GM21390 (cell line): ENCODE measurements around the gene FAM168B.
"Not testable (repeated sequence)": the region's sequence is repeated elsewhere in the genome, so short reads cannot be mapped to it uniquely, and the experiment has no call there.

Experiments
- ATAC-seq: cut with Tn5 transposase; IDR thresholded peaks from one replicate; pipeline ENCODE4 v1.9.1; 2021; ENCODE audit not compliant: unreplicated experiment

The FAM168B gene, protein sequence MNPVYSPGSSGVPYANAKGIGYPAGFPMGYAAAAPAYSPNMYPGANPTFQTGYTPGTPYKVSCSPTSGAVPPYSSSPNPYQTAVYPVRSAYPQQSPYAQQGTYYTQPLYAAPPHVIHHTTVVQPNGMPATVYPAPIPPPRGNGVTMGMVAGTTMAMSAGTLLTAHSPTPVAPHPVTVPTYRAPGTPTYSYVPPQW

DNA sequence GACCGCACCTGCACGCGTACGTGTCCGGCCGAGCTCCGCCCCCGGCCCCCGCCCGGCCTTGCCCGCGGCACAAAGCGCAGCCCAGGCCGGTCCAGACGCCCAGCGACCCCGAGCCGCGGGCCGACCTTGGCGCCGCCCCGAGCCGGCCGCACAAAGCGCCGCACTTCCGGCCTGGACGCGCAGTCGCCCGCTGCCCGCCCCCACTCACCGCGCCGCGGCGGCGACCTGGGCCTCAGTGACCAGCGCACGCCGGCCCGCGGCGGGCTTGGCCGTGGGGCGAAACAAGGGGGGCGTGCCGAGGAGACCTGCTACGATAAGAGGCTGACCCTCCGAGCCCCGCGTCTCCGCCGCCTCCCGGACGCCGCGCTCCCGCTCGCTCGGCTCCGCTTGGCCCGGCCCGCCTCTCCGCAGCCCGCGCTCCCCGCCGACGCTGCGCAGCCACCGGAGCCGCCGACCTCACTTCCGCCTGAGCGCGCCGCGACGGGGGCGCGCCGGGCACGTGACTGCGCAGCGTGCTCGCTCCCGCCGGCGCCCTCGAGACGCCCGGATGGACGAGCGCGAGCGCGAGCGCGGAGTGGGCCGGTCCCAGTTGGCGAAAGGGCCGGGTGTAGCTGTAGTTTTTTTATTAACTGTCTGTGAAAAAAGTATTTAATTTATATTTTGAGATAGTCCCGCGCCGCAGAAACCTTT is at the start of gene FAM168B:
Gene FAM168B (minus strand): TSS at position 455 of the 690 bp plus-strand sequence. CDS start 10,814 bp downstream, outside the sequence.
- peak; percentile 80 for ATAC-seq

DNA sequence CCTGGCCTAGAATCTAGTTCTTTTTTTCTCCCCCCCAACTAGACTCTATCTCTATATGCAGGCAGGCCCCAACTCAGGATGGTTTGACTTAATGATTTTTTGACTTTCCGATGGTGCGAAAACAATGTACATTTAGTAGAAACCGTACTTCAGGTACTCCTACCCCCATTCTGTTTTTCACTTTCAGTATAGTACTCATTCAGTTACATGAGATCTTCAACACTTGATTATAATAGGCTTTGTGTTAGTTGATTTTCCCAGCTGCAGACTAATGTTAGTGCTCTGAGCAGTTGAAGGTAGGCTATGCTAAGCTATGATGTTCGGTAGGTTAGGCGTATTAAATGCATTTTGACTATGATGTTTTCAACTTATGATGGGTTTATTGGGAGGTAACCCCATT is 49.6 kb upstream of the FAM168B start:
- no peak for ATAC-seq

DNA sequence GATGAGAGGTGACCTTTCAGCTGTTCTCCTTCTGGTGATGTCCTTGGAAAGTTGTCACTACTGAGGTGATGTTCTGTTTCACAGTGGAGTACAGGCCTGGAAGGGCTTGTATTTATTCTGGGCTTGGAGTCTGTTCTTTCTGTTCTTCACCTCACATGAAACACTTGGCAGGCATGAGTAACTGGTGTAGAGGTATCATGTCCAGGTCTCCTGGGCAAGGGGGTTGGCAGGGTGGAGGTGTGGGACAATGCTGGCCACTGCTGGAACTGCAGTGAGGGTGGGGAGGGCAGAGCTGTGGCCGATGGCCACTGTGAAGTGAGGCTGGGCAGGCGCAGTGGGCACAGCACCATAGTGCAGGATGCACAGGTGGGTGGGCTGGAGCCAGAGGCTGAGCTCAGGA is 47.3 kb upstream of the FAM168B start:
- no peak for ATAC-seq

DNA sequence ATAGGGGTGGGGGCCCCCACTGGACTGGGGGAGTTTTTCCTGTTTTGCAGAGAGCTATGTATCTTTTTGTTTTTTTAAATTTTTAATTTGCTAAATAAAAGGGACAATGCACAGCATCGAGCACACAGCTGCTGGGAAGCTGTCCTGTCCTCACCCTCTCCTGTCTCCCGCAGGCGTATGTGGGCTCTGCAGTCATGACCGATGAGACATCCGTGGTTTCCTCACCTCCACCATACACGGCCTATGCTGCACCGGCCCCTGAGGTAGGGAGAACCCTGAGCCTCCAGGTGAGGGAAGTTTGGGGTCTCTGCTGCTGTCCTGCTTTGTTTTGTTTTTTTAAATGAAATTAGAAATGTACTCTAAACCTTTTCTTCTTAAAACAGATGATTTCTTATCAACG is 39.5 kb upstream of the FAM168B start:
- no peak for ATAC-seq

DNA sequence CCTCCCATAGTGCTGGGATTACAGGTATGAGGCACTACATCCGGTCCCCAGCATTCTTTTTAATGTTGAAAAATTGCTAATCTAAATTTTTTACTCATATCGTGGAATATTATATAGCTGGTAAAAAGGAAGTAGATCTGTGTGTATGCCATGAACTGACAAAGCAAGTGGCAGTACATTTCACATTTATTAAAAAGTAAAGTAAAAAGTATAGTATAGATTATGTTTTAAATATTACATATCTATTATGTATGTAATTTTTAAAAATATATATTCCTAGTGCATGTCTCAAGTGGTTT is 37.0 kb upstream of the FAM168B start:
- no peak for ATAC-seq

DNA sequence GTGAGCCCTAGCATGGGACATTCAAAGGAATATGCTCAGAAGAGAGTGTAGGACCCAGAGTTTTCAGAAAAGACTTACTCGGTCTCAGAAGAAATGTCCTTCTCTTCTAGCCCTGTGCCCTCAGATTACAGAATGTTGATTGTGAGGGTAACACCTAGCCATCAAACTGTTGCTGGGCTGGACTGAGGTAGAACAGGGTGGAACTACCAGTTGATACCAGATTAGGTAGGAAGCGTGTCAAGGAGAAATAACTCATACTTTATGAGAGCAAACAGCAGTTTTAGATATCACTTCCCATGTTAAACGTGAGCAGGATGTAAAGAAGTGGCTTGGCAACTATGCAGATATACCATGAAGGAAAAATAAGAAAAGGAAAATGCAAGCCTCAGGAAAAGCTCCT is 34.7 kb upstream of the FAM168B start:
- ATAC-seq: no peak

DNA sequence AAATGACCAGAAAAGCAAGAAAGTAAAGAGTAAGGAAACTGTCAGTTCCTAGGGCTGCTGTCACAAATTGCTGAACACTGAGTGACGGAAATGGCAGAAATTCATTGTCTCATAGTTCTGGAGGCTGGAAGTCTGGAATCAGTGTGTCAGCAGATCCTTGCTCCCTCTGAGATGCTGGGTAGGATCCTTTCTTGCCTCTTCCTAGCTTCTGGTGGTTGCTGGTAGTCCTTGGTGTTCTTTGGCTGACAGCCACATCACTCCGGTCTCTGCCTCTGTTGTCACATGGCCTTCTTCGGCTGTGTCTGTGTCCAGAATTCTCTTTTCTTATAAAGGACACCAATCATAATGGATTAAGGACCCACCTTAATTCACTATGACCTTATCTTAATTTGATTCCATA is 33.8 kb upstream of the FAM168B start:
- no peak for ATAC-seq

DNA sequence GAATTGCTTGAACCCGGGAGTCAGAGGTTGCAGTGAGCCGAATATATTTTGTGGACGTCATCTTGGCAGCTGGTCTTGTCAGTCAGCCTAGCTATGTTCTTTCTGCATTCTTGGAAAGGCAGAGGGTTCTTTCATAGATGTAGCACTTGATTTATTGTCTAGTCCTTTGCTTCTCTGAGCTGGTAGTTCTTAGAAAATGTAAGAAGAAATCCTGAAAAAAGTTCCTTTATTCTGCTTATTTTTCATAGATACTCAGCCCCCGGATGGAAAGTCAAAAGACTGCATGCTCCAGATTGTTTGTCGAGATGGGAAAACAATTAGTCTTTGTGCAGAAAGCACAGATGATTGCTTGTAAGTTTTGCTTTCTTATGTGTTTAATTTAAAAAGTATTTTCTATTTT is 33.2 kb upstream of the FAM168B start:
- no peak for ATAC-seq

DNA sequence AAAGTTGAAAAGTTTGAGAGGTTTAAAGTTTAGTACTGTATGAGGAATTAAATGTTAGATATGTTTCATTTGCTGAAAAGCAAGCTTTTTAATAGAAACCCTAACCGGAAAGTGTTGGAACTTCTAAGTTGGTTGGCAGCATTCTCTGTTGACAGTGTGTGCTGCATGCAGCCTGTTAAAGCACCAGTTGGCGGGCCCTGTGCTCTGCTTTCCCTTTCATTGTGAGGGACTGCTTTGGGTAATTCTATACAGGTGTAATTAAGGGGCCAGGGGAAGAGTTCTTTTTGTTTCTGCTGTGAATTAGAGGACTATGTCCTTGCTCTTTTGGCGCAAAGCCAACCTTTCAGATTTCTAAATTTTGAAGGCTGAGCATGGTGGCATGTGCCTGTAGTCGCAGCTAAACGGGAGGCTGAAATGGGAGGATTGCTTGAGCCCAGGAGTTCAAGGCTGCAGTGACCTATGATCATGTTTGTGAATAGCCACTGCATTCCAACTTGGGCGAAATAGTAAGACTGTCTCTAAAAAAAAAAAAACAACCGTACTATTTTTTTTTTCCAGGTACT is 32.0 kb upstream of the FAM168B start:
- no peak for ATAC-seq

DNA sequence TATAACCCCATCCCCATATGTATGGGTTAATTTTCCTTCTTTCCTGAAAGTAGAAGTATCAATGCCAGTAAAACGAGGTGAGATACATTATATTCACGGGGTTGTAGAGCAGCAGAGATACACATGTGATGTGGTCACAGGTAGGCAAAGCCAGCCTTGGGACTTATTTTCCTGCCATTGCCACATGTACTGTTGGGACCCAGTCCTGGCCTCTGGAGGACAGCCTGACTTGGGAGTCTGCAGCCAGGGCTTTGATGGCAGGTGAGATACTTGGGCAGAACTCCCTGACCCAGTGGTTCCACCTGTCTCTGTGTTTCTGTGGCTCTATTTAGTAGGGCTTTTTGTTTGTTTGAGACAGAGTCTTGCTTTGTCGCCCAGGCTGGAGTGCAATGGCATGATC is 29.9 kb upstream of the FAM168B start:
- no peak for ATAC-seq

DNA sequence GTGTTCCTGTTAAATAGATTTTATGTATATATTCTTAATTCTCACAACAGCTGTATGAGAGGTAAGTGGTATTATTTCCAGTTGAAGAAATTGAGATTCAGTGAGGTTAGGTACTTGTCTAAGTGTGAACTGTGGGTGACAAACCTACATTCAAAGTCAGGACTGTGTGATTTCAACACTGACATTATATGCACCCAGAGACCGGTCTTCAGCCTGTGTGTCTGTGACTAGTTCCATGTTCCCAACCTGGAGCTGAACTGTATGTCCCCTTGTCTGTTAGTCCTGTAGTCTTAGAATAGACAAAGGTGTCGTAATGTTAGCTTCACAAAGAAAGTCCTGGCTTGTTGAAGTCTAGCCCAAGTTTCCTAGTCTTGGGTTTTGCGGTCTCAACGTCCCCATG is 29.2 kb upstream of the FAM168B start:
- no peak for ATAC-seq

DNA sequence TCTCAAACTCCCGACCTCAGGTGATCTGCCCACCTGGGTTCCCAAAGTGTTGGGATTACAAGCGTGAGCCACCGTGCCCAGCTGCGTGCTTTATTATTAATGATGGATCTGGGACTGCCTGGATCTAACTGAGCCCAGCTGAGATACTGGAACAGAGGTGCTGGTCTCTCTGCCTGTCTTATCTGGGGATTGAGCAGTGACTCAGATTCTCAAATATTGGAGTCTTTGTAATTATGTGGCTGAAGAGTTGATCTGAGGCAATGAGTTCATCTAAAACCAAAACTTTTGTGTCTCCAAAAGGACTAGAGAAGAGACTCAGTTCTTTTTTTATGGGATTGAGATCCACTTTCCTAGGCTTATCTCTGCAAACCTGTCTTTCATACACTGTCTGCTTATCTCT is 28.2 kb upstream of the FAM168B start:
- ATAC-seq: no peak

DNA sequence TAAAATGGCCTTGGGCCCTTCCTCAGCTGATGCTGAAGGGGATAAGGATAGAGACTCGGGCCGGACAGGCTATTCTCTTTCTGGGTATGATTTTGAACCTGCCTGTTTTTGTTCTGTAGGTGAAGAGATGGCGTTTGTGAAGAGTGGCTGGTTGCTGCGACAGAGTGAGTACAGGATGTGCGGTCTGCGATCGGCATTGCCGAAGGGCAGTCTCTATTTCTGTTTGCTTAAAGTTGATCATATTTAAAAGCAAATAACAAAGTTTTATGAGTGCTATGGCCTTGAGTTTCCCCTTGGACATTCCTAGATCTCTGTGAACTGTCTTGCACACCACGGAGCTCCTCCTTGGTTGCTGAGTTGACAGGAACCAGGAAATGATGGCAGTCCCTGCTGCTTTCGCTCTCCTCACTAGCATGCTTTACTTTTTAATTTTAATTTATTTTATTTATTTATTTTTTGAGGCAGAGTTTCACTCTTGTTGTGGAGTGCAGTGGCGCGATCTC is 27.6 kb upstream of the FAM168B start:
- ATAC-seq: no peak

DNA sequence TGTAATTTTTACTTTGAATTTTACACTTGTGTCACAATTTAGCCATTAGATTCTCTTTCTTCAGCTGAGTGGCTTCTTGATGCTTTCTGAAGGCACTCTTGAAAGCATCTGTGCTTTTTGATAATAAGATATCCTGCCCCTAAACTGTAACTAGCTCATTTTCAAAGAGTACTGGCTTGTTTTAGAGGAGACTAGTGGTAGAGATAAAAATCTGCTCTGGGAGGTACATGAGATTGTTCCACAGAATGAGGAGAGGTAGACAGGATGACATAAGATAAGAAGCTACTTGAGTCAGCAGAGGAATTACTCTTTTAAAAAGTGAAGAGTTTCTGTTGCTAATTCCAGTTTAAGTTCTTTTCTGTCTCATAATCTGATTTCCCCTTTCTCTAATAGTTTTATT is 22.5 kb upstream of the FAM168B start:
- no peak for ATAC-seq

DNA sequence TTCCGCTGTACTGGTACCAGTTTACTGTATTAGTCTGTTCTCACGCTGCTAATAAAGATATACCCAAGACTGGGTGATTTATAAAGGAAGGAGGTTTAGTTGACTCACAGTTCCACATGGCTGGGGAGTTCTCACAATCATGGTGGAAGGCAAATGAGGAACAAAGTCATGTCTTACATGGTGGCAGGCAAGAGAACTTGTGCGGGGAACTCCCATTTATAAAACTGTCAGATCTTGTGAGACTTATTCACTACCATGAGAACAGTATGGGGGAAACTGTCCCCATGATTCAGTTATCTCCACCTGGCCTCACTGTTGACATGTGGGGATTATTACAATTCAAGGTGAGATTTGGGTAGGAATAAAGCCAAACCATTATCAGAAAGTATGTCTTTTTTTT is 21.7 kb upstream of the FAM168B start:
- not testable (repeated sequence) for ATAC-seq

DNA sequence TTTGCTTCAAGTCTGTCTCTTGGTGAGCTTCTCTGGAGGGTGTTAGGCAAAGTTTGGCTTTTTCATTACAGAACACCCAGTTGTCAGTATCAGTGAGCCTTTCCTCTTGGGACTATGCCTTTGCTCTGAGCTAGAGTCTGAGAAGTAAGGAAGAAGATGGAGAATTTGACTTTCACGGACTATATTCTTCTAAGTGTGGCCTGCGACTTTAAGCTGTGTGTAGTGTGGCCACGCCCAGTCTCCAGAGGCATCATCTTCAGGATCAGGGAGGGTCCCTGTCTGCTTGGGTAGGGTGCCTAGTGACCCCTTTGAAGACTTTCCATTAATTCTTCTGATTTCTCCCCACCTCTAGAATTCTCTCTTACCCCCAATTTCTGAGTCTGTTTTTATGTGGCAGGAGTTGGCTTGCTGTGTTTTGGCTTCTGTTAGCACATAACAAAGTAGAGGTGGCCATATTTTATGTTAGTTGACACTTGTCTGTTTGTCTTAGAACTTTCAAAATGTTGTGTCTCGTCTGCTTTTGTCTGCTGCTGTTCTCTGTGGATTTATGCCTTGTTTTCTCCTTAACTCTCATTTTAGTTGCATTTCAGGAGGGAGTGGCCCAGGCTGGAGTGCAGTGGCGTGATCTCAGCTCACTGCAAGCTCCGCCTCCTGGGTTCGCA is 20.4 kb upstream of the FAM168B start:
- ATAC-seq: no peak

DNA sequence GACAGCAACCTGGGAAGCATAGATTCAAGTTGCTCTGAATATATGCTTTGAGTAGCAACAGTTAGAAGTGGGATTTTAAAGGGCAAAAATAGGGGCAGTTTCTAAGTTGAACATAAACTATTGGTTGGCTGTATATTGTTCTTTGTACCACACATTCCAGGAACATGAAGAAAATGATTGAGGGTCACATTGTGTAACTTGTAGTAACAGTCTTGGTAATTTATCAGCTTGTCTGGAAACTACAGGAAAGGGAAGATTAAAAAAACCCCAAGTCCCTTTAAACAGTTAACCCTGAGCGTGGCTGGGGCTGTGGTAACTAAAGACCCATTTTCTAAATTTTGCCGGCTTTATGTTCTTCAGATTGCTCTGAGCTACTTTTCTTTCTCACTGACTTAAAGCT is 19.3 kb upstream of the FAM168B start:
- ATAC-seq: no peak

DNA sequence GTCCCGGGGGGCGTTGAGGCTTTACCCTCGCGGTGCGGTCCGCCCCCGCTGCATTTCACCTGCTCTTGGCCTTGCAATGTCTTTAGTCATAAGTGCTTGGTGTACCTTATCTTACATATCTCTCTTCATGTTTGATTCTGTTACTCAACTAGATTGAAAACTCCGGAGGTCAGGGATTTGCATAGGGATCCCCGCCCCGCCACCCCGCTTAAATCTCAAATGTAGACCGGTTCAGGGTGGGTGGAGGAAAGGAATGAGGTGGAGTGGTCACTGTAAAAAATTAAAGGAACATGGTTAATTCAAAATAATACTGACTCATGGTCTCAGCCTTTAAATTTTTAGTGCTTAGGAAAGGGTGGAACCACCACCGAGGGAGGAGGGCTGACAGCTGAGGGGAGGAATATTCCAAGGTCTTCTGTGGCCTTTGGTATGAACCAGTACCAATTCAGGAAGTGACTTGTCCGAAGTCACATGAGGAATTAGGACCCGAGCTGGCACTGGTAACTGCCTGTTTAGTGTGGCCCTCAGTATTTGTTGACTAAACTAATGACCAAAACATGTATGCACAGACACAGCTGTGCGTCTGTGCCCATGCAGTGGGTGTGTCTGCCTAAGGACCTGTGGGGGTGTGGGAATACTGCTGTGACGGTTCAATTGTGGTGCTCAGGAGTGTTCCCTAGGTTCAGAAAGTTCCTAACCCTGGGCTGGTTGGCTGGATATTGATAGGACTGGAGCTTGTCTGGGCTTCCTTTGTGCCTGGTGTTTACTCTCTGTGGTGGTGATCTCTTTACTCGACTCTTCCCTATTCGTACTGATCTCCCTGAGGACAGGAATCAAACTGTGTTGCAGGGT is 12.9 kb upstream of the FAM168B start:
- peak; percentile 51 for ATAC-seq

DNA sequence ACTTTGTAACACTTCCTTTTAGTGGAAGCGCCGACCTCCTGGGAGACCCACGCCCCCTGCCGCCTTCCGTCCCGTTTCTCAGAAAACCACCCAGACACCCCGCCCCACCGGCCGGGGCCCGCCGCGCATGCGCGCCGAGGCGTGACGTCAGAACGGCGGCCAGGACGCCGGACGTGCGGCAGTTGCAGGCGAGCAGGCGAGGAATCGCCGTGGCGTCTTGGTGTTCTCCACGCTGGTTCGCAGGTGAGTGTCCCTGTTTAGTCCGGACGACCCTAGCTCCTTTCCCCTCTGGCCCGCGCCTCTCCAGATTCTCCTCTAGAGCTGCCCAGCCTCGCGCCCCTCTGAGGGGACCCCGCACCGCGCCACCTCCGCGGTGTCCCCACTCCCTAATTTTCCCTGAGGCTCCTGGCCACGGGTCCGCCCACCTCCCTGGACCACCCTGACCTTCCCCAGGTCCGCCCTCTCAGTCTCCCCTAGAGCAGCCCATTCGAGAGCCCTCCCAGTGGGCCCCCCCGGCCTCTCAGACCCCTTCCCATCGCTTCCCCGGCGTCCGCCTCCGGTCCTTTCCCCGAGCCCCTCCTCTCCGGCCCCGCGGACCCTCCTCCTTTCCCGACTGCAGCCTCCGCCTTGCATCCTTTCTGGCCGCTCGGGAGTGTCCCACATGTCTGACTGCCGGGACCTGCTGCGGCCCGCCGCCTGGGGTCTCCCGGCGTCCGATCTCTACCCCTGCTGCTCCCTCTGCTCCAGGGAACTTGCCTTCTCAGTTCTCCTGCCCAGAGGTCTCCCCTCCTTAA is 12.1 kb upstream of the FAM168B start, which contains the start of gene PLEKHB2:
Gene PLEKHB2 (plus strand): TSS at position 181 of the 794 bp plus-strand sequence. CDS start 15,606 bp downstream, outside the sequence.
- ATAC-seq: peak; percentile 76

DNA sequence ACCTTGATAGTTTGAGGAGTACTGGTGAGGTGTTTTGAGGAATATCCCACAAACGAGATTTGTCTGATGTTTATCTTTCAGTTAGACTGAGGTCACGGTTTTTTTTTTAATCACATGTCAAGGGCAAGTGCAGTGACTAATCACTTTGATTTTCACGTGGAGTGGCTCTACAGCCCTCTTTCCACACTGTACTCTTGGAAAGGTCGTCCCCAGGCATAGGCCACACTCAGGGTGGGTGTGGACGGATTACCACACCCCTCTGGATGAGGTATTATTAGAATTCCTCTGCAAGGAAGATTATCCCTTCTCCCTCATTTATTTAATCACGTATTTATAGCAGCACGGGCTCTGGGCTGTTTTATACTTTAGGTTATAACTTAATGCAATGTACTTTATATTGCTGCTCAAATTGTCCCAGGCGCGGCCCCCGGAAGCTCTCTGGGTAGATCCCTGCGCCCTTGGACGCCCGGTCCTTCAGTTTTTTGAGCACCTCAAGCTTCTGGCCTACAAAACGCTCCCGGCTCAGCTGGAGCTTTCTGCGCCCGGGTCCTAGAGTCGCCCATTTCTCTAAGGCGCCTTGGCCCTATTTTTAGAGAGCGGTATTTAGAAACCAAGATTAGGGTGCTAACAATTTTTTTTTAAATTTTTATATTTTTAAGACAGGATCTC is 11.4 kb upstream of the FAM168B start:
- peak; percentile 64 for ATAC-seq
